Measurements from ENCODE around the gene HNRNPH1.
"Not testable (repeated sequence)": the region's sequence is repeated elsewhere in the genome, so short reads cannot be mapped to it uniquely, and the experiment has no call there.

DNA sequence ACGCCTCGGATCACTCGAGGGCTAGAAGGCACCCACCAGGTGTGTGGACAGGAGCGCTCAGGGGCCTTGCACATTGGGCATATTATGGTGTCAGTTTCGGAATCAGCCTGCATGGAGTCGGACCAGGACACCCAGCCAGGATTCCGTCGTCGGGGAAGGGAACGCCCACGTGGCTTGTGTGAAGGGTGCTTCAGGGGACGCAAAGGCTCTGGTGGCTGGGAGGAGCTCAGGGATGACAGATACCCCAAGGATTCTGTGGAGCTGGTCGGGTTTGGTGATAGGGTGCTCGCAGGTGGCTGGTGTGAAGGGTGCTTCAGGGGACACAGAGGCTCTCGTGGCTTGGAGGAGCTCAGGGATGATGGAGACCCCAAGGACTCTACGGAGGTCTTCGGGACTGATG is 19.2 kb upstream of the HNRNPH1 start:
- not testable (repeated sequence) for TF ChIP-seq CTCF, EZH2, EZH2phosphoT487 (IDR thresholded peaks at IDR 0.05)

Measured in neural progenitor cell (in vitro differentiated cells).